ENCODE measurements around the gene NCKAP5. TPM values are rescaled to one million over a fixed set of nuclear protein-coding genes. Genes with fewer than 3 reads are reported as not detected.

NCKAP5 gene
- total RNA-seq, 4 donors from 2014 or later = 0.03 to 0.55 (median 0.33) TPM

GRCh38 chr2:133169274-133169912 lies 398.9 kb downstream of the NCKAP5 start:
- no peaks in the 10 kb centered on the region for H3K27me3 ChIP-seq
- TF ChIP-seq POLR2A (IDR thresholded peaks at IDR 0.05) (no peak), CTCF (IDR thresholded peaks at IDR 0.05 in 4 of 5, conservative IDR thresholded peaks at IDR 0.05 in 1 of 5) (no peak)
- H3K4me3 ChIP-seq = no peak overlapping the region
- no peak overlapping the region for H3K27ac ChIP-seq
- H3K4me1 ChIP-seq = no peaks in the 10 kb centered on the region
- in situ Hi-C loops (cut with MboI; ENCODE audit: low sequenced_read_pairs in 4 of 4) = no loop called here
- no peaks in the 10 kb centered on the region for H3K9me3 ChIP-seq
- ATAC-seq (no peak), DNase-seq (no peak)
- intact Hi-C loops (cut with DNase I; ENCODE audit: low total_unique reads) = no loop called here
- H3K36me3 ChIP-seq = no peaks in the 10 kb centered on the region

- Histone ChIP-seq H3K4me3 (no peak overlapping the region), H3K27me3 (no peaks in the 10 kb centered on the region), H3K9me3 (no peaks in the 10 kb centered on the region), H3K36me3 (no peaks in the 10 kb centered on the region), H3K27ac (no peak overlapping the region), H3K4me1 (no peaks in the 10 kb centered on the region)
- TF ChIP-seq POLR2A (IDR thresholded peaks at IDR 0.05) (no peak), CTCF (IDR thresholded peaks at IDR 0.05 in 4 of 5, conservative IDR thresholded peaks at IDR 0.05 in 1 of 5) (no peak)
- intact Hi-C loops (cut with DNase I; ENCODE audit: low total_unique reads) = no loop called here
- in situ Hi-C loops (cut with MboI; ENCODE audit: low sequenced_read_pairs in 4 of 4) = no loop called here
- DNase-seq (no peak), ATAC-seq (no peak)
These were observed 400.3 kb downstream of the NCKAP5 start for GRCh38 chr2:133167990-133168389.

- H3K4me3 ChIP-seq = no peak overlapping the region
- H3K36me3 ChIP-seq = no peaks in the 10 kb centered on the region
- intact Hi-C loops (cut with DNase I; ENCODE audit: low total_unique reads) = no loop called here
- no peak overlapping the region for H3K27ac ChIP-seq
- no peaks in the 10 kb centered on the region for H3K27me3 ChIP-seq
- in situ Hi-C loops (cut with MboI; ENCODE audit: low sequenced_read_pairs in 4 of 4) = no loop called here
- H3K9me3 ChIP-seq = no peaks in the 10 kb centered on the region
- ATAC-seq (no peak), DNase-seq (no peak)
- TF ChIP-seq POLR2A (IDR thresholded peaks at IDR 0.05) (no peak), CTCF (IDR thresholded peaks at IDR 0.05 in 4 of 5, conservative IDR thresholded peaks at IDR 0.05 in 1 of 5) (no peak)
- no peaks in the 10 kb centered on the region for H3K4me1 ChIP-seq
These were observed 401.0 kb downstream of the NCKAP5 start for GRCh38 chr2:133167223-133167622.

- Histone ChIP-seq H3K9me3 (no peaks in the 10 kb centered on the region), H3K4me1 (no peaks in the 10 kb centered on the region), H3K27me3 (no peaks in the 10 kb centered on the region), H3K27ac (no peak overlapping the region), H3K4me3 (no peak overlapping the region), H3K36me3 (no peaks in the 10 kb centered on the region)
- in situ Hi-C loops (cut with MboI; ENCODE audit: low sequenced_read_pairs in 4 of 4) (no loop called here), intact Hi-C loops (cut with DNase I; ENCODE audit: low total_unique reads) (no loop called here)
- ATAC-seq (no peak), DNase-seq (no peak)
- TF ChIP-seq POLR2A (IDR thresholded peaks at IDR 0.05) (no peak), CTCF (IDR thresholded peaks at IDR 0.05 in 4 of 5, conservative IDR thresholded peaks at IDR 0.05 in 1 of 5) (no peak)
These were observed 402.2 kb downstream of the NCKAP5 start for GRCh38 chr2:133166031-133166430.

- intact Hi-C loops (cut with DNase I; ENCODE audit: low total_unique reads) = no loop called here
- in situ Hi-C loops (cut with MboI; ENCODE audit: low sequenced_read_pairs in 4 of 4) = no loop called here
- Histone ChIP-seq H3K4me1 (no peaks in the 10 kb centered on the region), H3K27me3 (no peaks in the 10 kb centered on the region), H3K4me3 (no peak overlapping the region), H3K36me3 (no peaks in the 10 kb centered on the region), H3K27ac (no peak overlapping the region), H3K9me3 (no peaks in the 10 kb centered on the region)
- ATAC-seq (no peak), DNase-seq (no peak)
- no peak for TF ChIP-seq POLR2A (IDR thresholded peaks at IDR 0.05)
- TF ChIP-seq CTCF (IDR thresholded peaks at IDR 0.05 in 4 of 5, conservative IDR thresholded peaks at IDR 0.05 in 1 of 5) = no peak
These were observed 405.2 kb downstream of the NCKAP5 start for GRCh38 chr2:133163111-133163510.
